ENCODE measurements around the gene MAB21L4.

DNA sequence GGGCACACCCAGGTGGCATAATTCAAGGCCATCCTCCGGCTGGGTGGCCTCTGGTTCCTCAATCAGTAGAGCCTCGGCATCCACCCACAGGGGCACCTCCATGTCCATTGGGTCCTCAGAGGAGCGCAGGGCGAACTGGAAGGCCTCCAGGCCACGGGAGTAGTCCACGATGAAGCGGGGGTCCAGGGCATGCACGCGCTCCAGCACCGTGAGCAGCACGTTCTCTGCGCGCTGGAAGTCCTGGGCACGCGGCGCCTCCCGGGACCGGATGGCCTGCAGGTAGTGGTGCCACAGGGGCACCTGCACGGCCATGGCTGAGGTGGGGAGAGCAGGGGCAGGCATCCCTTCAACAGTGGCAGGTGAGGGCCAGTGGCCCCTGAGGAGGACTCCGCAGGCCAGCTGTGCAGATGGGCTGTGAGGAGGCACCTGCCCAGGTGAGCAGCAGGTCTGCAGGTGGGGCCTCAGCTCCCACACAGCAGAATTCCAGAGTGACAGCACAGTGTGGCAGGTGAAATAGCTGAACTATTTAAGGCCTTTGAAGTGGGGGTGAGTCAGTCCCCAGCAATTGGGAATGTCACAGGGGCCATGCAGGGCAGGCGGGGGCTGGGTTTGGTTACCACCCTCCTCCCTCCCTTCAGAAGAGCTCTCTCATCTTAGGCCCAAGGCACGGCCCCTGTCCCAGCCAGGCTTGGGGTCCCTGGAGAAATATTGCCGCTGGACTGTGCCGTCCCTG, at the start of gene MAB21L4:
- no peak for TF ChIP-seq ZSCAN20 (CRISPR knock-in tag; IDR thresholded peaks at IDR 0.05)
- no peak for TF ChIP-seq CTCF (IDR thresholded peaks at IDR 0.05)
- no peak for TF ChIP-seq BHLHE40 (IDR thresholded peaks at IDR 0.05; ENCODE audit: low read depth, low read length)
- TF ChIP-seq POLR2A (IDR thresholded peaks at IDR 0.05; ENCODE audit: low read length): no peak
- TF ChIP-seq REST (IDR thresholded peaks at IDR 0.05): no peak
- no peak for TF ChIP-seq RAD21 (conservative IDR thresholded peaks at IDR 0.05 in 1 of 2, IDR thresholded peaks at IDR 0.05 in 1 of 2)
- TF ChIP-seq MAFK (IDR thresholded peaks at IDR 0.05; ENCODE audit: partially characterized antibody): no peak
- TF ChIP-seq SMC3 (IDR thresholded peaks at IDR 0.05): no peak
- TF ChIP-seq ESRRA (IDR thresholded peaks at IDR 0.05; ENCODE audit: borderline replicate concordance, low read length): no peak
- no peak for TF ChIP-seq NR3C1 (IDR thresholded peaks at IDR 0.05)
- TF ChIP-seq MYC (IDR thresholded peaks at IDR 0.05; ENCODE audit: borderline replicate concordance, low read length): no peak
- TF ChIP-seq TP53 (CRISPR knock-in tag; IDR thresholded peaks at IDR 0.05): no peak
- TF ChIP-seq EP300 (IDR thresholded peaks at IDR 0.05): no peak

Data from A549 (cell line).